Measurements from ENCODE around the gene SCUBE1. TPM values are rescaled to one million over a fixed set of nuclear protein-coding genes. Genes with fewer than 3 reads are reported as not detected.

The SCUBE1 gene
- total RNA-seq, 1 donor from 2014 or later, result 0.91 TPM

DNA sequence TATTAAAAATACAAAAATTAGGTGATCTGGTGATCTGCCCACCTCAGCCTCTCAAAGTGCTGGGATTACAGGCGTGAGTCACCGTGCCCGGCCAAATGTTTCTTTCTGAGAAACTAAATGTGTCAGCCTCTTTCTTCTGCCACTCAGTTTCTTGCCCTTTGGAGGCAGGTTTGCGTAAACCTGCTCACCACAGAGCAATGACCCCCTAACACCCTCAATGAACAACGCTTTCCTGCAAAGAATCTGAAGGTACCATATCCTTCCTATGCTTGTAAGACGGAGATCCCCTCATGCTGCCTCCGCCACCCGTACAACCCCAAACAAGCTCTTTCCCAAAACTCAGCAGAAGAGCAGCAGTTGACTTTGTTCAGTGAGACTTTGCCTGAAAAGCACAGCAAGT, 117.6 kb downstream of the SCUBE1 start:
- peaks cover 13% of the 10 kb centered on the region for H3K4me1 Mint-ChIP-seq (ENCODE audit: unreplicated experiment)
- TF ChIP-seq, protein P1, sequence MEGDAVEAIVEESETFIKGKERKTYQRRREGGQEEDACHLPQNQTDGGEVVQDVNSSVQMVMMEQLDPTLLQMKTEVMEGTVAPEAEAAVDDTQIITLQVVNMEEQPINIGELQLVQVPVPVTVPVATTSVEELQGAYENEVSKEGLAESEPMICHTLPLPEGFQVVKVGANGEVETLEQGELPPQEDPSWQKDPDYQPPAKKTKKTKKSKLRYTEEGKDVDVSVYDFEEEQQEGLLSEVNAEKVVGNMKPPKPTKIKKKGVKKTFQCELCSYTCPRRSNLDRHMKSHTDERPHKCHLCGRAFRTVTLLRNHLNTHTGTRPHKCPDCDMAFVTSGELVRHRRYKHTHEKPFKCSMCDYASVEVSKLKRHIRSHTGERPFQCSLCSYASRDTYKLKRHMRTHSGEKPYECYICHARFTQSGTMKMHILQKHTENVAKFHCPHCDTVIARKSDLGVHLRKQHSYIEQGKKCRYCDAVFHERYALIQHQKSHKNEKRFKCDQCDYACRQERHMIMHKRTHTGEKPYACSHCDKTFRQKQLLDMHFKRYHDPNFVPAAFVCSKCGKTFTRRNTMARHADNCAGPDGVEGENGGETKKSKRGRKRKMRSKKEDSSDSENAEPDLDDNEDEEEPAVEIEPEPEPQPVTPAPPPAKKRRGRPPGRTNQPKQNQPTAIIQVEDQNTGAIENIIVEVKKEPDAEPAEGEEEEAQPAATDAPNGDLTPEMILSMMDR (IDR thresholded peaks at IDR 0.05), result no peak
- no peak overlapping the region for H3K4me3 Mint-ChIP-seq (ENCODE audit: unreplicated experiment)
- no peaks in the 10 kb centered on the region for H3K9me3 Mint-ChIP-seq (ENCODE audit: unreplicated experiment)
- peaks cover 20% of the 10 kb centered on the region for H3K27me3 Mint-ChIP-seq (ENCODE audit: unreplicated experiment)
- H3K27ac Mint-ChIP-seq (ENCODE audit: unreplicated experiment), result no peak overlapping the region
- DNase-seq (ENCODE audit: extremely low spot score, unreplicated experiment), result no peak
- no peaks in the 10 kb centered on the region for H3K36me3 Mint-ChIP-seq (ENCODE audit: unreplicated experiment)

DNA sequence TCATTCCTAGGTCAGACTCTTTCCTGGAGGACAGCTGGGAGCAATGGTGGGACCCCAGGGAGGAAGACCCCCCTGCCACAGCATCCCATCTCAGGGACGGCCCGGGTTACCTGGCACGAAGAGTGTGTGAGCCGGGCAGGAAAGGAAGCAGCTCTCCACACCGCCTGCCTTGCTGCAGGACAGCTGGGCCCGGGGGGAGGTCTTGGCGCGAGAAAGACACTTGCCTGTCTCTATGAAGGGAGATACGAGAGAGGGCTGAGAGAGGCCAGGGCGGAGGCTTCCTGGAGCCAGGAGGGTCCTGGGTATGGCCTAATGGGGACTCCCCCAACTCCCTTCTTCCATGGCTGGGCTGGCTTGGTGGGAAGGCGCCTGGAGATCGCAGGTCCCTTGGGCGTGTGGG, 120.2 kb downstream of the SCUBE1 start:
- Mint-ChIP-seq H3K4me3 (ENCODE audit: unreplicated experiment) (no peak overlapping the region), H3K36me3 (ENCODE audit: unreplicated experiment) (no peaks in the 10 kb centered on the region), H3K4me1 (ENCODE audit: unreplicated experiment) (peaks cover 10% of the 10 kb centered on the region), H3K27ac (ENCODE audit: unreplicated experiment) (no peak overlapping the region), H3K27me3 (ENCODE audit: unreplicated experiment) (peaks cover 16% of the 10 kb centered on the region), H3K9me3 (ENCODE audit: unreplicated experiment) (no peaks in the 10 kb centered on the region)
- DNase-seq (ENCODE audit: extremely low spot score, unreplicated experiment), result no peak
- TF ChIP-seq, protein P1 (IDR thresholded peaks at IDR 0.05), result no peak

DNA sequence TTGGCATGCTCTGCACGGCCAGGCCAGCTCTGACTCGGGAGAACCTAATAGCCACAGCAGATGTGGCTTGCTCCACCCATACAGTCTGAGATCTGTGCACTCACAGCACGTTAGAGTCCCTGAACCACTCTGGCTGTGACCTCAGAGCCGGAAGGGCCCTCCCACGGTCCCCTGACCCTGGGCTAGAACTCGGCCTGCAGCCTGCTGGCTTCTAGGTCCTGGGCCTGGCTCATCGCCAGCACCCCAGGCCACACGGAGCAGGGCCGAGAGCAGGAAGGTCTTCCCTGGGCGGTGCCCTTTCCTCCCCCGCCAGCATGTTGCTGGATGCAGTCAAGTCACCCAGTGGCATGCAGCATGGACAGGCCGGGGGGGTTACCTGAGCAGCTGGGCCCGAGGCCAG, 120.9 kb downstream of the SCUBE1 start:
- no peaks in the 10 kb centered on the region for H3K36me3 Mint-ChIP-seq (ENCODE audit: unreplicated experiment)
- H3K4me3 Mint-ChIP-seq (ENCODE audit: unreplicated experiment), result no peak overlapping the region
- no peaks in the 10 kb centered on the region for H3K9me3 Mint-ChIP-seq (ENCODE audit: unreplicated experiment)
- peaks cover 10% of the 10 kb centered on the region for H3K4me1 Mint-ChIP-seq (ENCODE audit: unreplicated experiment)
- TF ChIP-seq, protein P1 (IDR thresholded peaks at IDR 0.05), result no peak
- no peak overlapping the region for H3K27ac Mint-ChIP-seq (ENCODE audit: unreplicated experiment)
- DNase-seq (ENCODE audit: extremely low spot score, unreplicated experiment), result no peak
- H3K27me3 Mint-ChIP-seq (ENCODE audit: unreplicated experiment), result peaks cover 15% of the 10 kb centered on the region

DNA sequence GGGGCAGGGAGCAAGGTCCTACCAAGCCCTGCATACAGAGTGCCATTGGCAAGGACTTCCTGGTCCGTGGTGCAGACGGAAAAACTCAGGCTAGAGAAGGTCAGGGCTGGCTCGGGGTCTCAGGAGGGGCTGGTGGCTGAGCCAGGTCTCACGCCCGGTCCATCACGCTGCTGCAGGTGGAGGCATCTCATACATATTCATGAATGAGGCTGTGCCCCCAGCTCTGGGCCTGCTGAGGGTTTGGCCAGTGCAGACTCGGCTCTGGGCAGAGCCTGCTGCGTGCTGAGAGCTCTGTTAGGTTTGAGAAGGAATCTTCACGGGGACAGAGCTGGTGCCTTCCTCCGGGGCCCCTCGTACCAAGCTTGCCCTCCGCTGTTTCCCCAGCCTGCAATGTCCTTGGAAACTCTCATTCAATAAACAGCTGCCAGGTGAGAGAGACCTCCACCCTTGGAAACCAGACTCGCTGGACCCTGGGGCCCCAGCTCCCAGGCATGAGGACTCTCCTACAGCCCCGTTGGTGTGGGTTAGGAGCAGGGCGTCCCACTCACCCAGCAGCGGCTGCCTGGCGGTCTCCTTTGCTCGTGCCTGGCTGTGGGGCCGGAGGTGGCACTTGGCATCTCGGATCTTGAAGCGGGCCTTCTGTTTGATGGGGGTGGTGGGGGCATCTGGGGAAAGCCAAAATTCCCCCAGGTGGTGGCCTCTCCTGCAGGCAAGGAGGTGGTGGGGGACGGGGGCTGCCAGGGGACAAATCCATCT, 122.4 kb downstream of the SCUBE1 start:
- Mint-ChIP-seq H3K27ac (ENCODE audit: unreplicated experiment) (no peak overlapping the region), H3K27me3 (ENCODE audit: unreplicated experiment) (peaks cover 13% of the 10 kb centered on the region), H3K36me3 (ENCODE audit: unreplicated experiment) (no peaks in the 10 kb centered on the region), H3K4me1 (ENCODE audit: unreplicated experiment) (no peaks in the 10 kb centered on the region), H3K4me3 (ENCODE audit: unreplicated experiment) (no peak overlapping the region), H3K9me3 (ENCODE audit: unreplicated experiment) (no peaks in the 10 kb centered on the region)
- TF ChIP-seq, protein P1 (IDR thresholded peaks at IDR 0.05), result no peak
- DNase-seq (ENCODE audit: extremely low spot score, unreplicated experiment), result no peak

DNA sequence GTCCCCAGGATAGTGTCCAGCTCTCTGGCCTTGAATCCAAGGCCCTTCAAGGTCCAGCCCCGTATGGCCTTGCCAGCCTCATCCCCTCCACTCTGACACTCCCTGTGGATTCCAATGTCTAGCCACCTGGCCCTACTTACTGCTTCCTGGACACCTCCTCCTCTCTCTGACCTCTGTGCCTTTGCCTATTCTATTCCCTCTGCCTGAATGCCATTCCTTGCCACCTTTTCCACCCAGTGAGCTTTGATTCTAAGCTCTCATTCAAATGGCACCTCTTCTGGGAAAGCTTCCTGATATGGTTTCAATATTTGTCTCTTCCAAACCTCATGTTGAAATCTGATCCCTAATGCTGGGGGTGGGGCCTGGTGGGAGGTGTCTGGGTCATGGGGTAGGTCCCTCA, 124.4 kb downstream of the SCUBE1 start:
- no peak for DNase-seq (ENCODE audit: extremely low spot score, unreplicated experiment)
- no peak overlapping the region for H3K27ac Mint-ChIP-seq (ENCODE audit: unreplicated experiment)
- H3K36me3 Mint-ChIP-seq (ENCODE audit: unreplicated experiment), result no peaks in the 10 kb centered on the region
- peaks cover 10% of the 10 kb centered on the region for H3K27me3 Mint-ChIP-seq (ENCODE audit: unreplicated experiment)
- no peak overlapping the region for H3K4me3 Mint-ChIP-seq (ENCODE audit: unreplicated experiment)
- TF ChIP-seq, protein P1 (IDR thresholded peaks at IDR 0.05), result no peak
- H3K4me1 Mint-ChIP-seq (ENCODE audit: unreplicated experiment), result no peaks in the 10 kb centered on the region
- H3K9me3 Mint-ChIP-seq (ENCODE audit: unreplicated experiment), result no peaks in the 10 kb centered on the region
